K562 (cell line): Measurements from ENCODE around the gene NABP2. TPM values are rescaled to one million over a fixed set of nuclear protein-coding genes. Genes with fewer than 3 reads are reported as not detected.
A peak's percentile ranks its signal among the peaks of the same experiment; 100 is the strongest.

Source experiments
- CREB3 ChIP-seq: fragments of 450-650 bp; conservative IDR thresholded peaks from 2 replicates; pipeline ENCODE4 v1.6.1; 2016; ENCODE audit warnings: missing genetic modification characterization, low read depth, mild to moderate bottlenecking, missing compliant biosample characterization, moderate library complexity
- GTF3C2 ChIP-seq: IDR thresholded peaks from 3 replicates; pipeline ENCODE4 v1.6.1; 2011; ENCODE audit warnings: borderline replicate concordance, mild to moderate bottlenecking, moderate library complexity; ENCODE audit not compliant: insufficient read length; ENCODE audit errors: extremely low read depth
- MGA ChIP-seq: fragments of 450-650 bp; IDR thresholded peaks from 2 replicates; pipeline ENCODE4 v1.6.1; 2016; ENCODE audit warnings: mild to moderate bottlenecking, moderate library complexity
- RNF2 ChIP-seq: sonication (generic); IDR thresholded peaks from 2 replicates; pipeline ENCODE4 v1.6.1; 2016
- ZBTB33 ChIP-seq: sonication (generic); formaldehyde crosslinking; IDR thresholded peaks from 2 replicates; pipeline ENCODE4 v1.8.1; 2023; ENCODE audit warnings: mild to moderate bottlenecking, missing genetic modification reagents
- ZC3H4 ChIP-seq: sonication (generic); formaldehyde crosslinking; IDR thresholded peaks from 2 replicates; pipeline ENCODE4 v1.9.0; 2021; ENCODE audit warnings: missing genetic modification reagents, borderline replicate concordance
- polyA plus RNA-seq, 8 experiments: library from polyadenylated mRNA; depleted of rRNA in 4 of 8; stranded (reverse) in 5 of 8; unstranded in 3 of 8; fragments of >200 nt; fragmentation: Nextera tagmentation in 2 of 8; fragmentation: Illumina TruSeq in 1 of 8; extraction: Ambion mirVana in 2 of 8; extraction: Trizol in 1 of 8; gene quantifications; 2 replicates each; pipeline versions ENCODE4 v1.2.1 to v1.2.3, GENCODE V29; 2011 to 2014; ENCODE audit warnings: inconsistent platforms in 1 of 8, missing spikeins in 1 of 8
- total RNA-seq, 7 experiments: library from RNA; depleted of rRNA in 6 of 7; stranded (reverse); fragments of >200 nt in 6 of 7; fragmentation: Illumina TruSeq in 2 of 7; extraction: Trizol in 2 of 7; gene quantifications; 2 replicates each; pipeline versions ENCODE4 v1.2.1 to v1.2.3, GENCODE V29; 2011 to 2021; ENCODE audit warnings: low replicate concordance in 1 of 7

Gene NABP2
- total and polyA plus RNA-seq, 9 of the 15 experiments (the other 6 are each of a cell fraction or from before 2014, with no cell fraction given) = 11.3 to 60.6 (median 43.5) TPM

- peak; percentile 72 for TF ChIP-seq MGA
- TF ChIP-seq RNF2 = peak; percentile 47; the same call in 1 of the 2 replicates
- TF ChIP-seq ZC3H4 (CRISPR knock-in tag) = no peak
- no peak for TF ChIP-seq CREB3 (tag)
- TF ChIP-seq GTF3C2 = no peak
- peak; percentile 70; the same call in 1 of the 2 replicates for TF ChIP-seq ZBTB33 (CRISPR knock-in tag)
These were observed 2.2 kb upstream of the NABP2 start, which contains the start of gene RNF41 (continued) for GRCh38 chr12:56221757-56222530.
